AML-193 (cell line): Measurements from ENCODE around the gene WT1.

Experiments
- DNase-seq, 2 experiments: peaks; one replicate each; lab custom pipeline; 2025; lab: John Stamatoyannopoulos, UW

Gene WT1

GRCh38 chr11:32421992-32422391 lies 13.3 kb downstream of the WT1 start:
- no peak for DNase-seq

- DNase-seq: peak; percentile 81 to 89
These were observed 14.1 kb downstream of the WT1 start for GRCh38 chr11:32420937-32421901.

GRCh38 chr11:32420139-32420538 lies 15.2 kb downstream of the WT1 start:
- DNase-seq: no peak

GRCh38 chr11:32418836-32419235 lies 16.5 kb downstream of the WT1 start:
- DNase-seq: no peak

GRCh38 chr11:32417806-32418205 lies 17.5 kb downstream of the WT1 start:
- no peak for DNase-seq

- no peak for DNase-seq
These were observed 19.0 kb downstream of the WT1 start for GRCh38 chr11:32416301-32416700.

- no peak for DNase-seq
These were observed 20.4 kb downstream of the WT1 start for GRCh38 chr11:32414925-32415324.

GRCh38 chr11:32411942-32412615 lies 23.3 kb downstream of the WT1 start:
- no peak for DNase-seq

- DNase-seq: no peak
These were observed 29.7 kb downstream of the WT1 start for GRCh38 chr11:32405592-32405991.

GRCh38 chr11:32402836-32403235 lies 32.5 kb downstream of the WT1 start:
- DNase-seq: no peak

- peak; percentile 42 to 57 for DNase-seq
These were observed 34.5 kb downstream of the WT1 start for GRCh38 chr11:32400670-32401369.

GRCh38 chr11:32400196-32400595 lies 35.1 kb downstream of the WT1 start:
- DNase-seq: peak in 1 of 2 experiments; percentile 17

GRCh38 chr11:32396991-32397390 lies 38.3 kb downstream of the WT1 start:
- no peak for DNase-seq

GRCh38 chr11:32396331-32396730 lies 39.0 kb downstream of the WT1 start:
- no peak for DNase-seq

GRCh38 chr11:32395127-32395526 lies 40.2 kb downstream of the WT1 start:
- no peak for DNase-seq

GRCh38 chr11:32392840-32393239 lies 42.5 kb downstream of the WT1 start:
- no peak for DNase-seq

- no peak for DNase-seq
These were observed 43.3 kb downstream of the WT1 start for GRCh38 chr11:32391956-32392553.

- no peak for DNase-seq
These were observed 43.9 kb downstream of the WT1 start for GRCh38 chr11:32391479-32391878.

- DNase-seq: no peak
These were observed 44.6 kb downstream of the WT1 start for GRCh38 chr11:32390712-32391111.

GRCh38 chr11:32388871-32389770 lies 46.2 kb downstream of the WT1 start:
- DNase-seq: no peak

- no peak for DNase-seq
These were observed 47.0 kb downstream of the WT1 start for GRCh38 chr11:32388365-32388764.
